ENCODE results near the gene PIK3C3.
"Not testable (repeated sequence)": the region's sequence is repeated elsewhere in the genome, so short reads cannot be mapped to it uniquely, and the experiment has no call there.

PIK3C3 gene

DNA sequence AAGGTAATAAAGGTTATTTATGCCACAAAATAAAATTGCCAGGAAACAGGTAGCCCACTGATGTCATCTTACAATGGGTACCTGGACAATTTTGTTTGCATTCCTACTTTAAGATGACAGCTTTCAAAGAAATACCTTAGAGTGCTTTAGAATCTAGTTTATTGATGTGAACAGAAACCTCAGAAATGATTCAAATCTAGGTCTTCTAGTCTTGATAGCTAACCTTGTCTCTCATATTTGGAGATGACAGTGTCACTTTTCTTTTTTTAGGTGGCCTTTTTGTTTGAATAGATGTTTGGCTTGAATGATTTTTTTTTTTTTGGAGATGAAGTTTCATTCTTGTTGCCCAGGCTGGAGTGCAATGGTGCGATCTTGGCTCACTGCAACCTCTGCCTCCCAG lies 69.1 kb downstream of the PIK3C3 start:
- DNase-seq (ENCODE audit: low read depth in 2 of 2), result no peak

DNA sequence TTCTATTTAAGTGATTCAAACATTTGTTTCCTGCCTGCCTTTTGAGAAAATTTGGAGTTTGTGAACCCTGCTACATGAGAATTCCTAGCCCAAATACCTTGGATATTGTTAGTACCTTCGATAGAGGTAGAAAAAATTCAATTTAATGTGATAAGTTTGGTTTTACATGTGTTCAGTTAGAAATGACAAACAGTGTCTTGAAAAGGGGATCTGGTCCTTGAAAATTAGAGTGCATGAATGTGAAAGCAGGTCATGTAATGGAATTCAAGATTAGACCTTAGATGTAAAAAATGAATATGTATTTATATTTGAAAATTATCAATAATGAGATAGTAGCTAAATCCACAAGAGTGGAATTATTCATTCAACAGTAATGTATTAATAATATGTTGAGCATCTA lies 70.5 kb downstream of the PIK3C3 start:
- DNase-seq (ENCODE audit: low read depth in 2 of 2), result no peak

DNA sequence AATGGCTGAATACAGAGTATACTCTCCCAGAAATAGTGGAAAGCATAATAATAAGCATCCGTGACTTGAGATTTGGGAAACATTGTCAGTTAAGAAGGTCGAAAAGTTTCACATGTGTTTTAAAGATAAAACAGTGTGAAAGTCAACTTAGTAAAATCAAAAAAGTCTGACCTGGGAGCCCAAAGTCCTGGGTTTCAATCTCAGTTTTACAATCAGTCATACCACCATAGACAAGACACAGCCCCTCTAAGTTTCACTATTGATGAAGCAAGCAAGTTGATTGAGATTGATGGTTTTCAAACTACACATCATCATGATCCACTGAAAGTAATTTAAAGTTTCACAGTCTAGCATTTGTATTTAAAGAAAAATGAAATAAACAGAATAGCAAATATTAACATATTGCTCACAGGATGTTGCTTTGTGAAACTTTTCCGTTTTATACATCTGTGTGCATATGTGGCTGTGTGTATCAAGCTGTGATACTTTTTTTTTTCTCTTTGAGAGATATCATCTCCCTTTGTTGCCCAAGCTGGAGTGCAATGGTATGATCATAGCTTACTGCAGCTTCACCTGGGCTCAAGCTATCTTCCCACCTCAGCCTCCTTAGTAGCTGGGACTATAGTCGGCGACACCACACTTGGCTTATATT lies 71.1 kb downstream of the PIK3C3 start:
- no peak for DNase-seq (ENCODE audit: low read depth in 2 of 2)

DNA sequence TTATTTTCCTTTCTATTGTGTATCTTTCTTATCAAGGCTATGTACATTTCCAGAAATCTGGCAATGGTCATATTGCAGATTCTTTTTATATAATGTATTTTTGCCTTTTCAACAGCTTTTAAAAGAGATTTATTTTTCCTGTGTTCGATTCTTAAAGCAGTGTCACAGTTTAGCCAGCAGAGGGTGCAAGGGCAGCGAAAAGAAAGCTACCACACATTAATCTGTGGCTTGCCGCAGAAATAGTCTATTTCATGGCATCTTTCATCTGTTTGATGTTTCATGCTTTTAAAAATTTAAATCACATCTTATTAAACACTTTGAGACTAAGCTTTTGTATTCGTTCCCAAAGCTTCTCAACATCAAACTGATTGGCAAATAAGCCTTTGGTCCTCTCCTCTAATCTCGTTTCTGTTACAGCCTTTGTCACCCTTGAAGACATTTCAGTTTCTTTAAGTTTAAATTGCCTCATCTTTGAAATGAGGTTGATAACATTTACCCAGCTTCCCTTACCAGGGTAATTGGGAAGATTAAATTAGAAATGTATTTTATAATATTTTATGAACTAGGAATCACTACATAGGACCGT lies 73.3 kb downstream of the PIK3C3 start:
- DNase-seq (ENCODE audit: low read depth in 2 of 2), result no peak

DNA sequence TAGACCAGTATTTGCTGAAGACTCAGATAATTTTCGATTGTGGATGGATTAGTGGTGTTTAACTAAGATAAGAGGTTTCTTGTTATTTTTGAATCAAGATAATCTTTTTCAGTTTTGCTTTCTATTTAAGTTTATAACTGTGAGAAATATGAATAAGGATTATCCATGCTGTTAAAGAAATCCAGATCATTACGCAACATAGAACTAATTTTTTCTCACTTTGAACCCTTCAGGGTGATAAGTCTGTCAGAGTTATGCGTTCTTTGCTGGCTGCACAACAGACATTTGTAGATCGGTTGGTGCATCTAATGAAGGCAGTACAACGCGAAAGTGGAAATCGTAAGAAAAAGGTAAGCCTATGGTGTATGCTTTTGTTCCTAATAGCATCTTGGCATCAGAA lies 74.1 kb downstream of the PIK3C3 start:
- DNase-seq (ENCODE audit: low read depth in 2 of 2), result no peak

DNA sequence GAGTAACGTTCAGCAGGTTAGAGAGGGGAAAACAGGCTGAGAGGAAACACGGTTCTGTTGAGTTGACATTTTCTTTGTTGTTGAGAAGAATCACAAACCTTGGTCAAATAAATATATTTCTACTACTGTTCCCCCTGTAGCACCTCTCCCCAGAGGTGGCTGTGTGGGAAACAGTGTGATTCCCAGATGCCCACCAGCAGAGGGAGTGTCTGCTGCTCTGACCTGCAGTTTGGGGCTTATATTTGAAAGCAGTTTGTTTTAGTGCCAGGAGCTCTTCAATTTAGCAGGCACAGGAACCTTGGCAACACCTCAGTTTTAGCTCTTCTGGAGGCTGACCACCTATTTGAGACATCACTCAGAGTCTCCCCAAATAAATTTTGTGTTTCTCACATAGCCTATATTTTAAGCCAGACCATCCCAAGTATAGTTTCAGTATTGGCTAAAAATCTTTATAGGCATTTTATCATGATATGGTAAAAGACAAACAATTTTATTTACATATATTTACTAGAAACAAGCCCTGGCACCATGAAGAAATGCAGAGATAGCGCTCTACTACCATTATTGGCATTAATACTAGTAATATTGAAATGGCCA lies 75.7 kb downstream of the PIK3C3 start:
- no peak for DNase-seq (ENCODE audit: low read depth in 2 of 2)

DNA sequence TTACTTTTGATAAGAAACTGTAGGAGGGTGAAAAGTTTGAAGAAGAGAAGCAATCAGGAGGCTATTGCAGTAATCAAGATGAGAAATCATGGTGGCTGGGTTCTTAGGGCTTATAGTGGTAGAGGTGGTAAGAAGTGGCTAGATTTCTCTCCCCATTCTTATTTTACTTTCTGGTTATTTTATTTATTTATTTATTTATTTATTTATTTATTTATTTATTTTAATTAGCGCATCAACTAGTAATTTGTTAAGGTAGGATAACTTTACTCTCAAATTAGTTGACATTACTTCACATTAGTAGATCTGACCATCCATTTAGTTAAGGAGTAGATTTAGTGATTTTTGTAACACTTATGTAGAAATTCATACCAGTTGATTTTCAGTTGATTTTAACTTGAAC lies 77.4 kb downstream of the PIK3C3 start:
- no peak for DNase-seq (ENCODE audit: low read depth in 2 of 2)

DNA sequence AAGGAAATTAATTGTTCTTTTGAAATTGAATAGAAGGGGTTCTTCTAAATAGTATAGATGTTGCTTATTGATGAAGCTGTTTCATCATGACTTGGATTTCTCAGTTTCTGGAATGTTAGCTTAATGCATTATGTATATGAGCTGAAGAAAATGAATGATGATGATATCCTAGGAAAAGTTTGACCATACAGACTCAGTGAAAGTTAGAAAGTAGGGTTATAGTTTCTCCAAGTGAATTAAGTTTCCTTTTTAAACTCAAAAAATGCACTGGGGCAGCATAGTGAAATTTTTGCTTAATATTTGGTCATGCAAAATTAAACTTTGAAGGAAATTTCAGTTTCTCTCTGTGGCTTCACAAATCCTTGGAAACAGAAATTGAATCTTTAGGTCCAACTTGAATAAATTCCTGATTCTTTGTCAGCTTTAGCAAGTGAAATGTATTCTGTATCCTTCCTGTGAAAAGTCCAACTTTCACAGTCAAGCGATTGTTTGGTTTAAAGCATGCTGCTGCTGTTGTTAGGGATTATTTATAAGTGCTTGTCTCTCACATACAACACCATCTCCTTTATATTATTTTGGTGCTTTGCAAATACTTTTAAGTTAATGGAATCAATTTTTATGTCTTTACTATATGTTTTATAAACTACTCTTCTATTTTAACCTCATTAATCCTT lies 78.2 kb downstream of the PIK3C3 start:
- DNase-seq (ENCODE audit: low read depth in 2 of 2), result no peak

DNA sequence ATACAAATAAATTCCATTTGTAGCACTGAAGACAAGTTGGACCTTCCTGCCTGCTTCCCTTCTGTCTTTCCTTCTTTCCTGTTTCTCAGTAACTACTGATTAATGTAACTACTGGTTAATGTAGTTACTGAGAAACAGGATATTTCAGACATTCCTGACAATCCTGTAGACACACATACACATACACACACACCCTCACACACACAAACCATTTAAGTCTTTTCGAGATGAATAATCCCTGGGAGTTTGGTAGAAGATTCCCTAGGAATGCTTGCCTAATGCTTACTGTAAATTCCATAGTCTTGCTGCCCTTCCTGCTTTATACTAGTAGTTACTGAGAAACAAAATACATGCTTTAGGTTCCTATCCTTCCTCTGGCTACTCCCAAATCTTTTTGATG lies 83.9 kb downstream of the PIK3C3 start:
- DNase-seq (ENCODE audit: low read depth in 2 of 2), result no peak

DNA sequence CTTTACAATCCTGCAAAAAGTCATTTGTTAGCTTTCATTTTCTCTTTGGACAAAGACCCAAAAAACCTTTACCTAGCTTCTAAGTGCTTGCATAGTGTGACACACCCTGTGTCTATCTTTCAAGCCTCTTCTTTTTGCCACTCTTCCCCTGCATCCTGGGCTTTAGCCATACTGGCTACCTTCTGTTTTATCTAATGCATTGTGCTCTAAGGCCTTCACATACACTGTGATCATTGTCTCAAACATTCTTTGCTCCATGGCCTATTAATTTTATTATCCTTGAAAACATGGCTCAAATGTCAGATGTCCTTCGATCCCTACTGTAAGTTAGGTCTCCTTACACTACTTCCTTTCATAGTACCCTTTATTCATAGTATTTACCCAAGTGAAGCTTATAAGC lies 84.4 kb downstream of the PIK3C3 start:
- no peak for DNase-seq (ENCODE audit: low read depth in 2 of 2)

DNA sequence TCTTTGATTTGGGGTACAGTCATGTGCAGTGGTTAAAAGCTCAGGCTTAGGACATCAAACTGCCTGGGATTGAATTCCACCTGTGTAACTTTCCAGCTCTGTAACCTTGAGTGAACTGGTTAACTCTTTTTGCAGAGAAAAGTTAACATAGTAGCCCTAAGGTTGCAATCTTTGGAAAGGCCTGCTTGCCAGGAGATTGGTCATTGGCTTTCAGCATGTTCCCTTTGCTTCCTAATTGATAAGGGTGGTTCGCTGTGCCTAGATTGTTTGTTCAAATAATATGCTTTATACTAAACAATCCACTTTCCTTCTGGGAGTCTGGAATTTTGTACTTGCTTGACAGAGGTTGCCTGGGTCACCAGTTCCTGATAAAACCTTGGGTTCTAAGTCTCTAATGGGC lies 86.8 kb downstream of the PIK3C3 start:
- DNase-seq (ENCODE audit: low read depth in 2 of 2), result no peak

DNA sequence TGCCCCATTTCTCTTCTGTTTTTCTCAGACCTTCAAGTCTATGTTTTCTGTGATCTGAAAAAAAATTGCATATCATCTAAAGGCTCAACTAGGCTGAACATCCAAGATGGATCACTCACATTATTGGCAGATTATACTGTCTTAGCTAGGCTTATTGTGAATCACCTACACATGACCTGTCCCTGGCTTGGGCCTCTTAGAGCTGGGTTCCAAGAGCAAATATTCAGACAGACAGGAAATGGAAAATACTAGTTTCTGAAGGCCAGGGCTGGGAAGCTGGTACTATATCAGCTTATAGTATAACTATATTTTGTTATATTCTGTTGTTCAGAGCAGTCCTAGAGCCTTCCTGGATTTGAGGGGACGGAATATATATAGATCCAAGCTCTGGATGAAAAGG lies 90.3 kb downstream of the PIK3C3 start:
- DNase-seq (ENCODE audit: low read depth in 2 of 2), result no peak

DNA sequence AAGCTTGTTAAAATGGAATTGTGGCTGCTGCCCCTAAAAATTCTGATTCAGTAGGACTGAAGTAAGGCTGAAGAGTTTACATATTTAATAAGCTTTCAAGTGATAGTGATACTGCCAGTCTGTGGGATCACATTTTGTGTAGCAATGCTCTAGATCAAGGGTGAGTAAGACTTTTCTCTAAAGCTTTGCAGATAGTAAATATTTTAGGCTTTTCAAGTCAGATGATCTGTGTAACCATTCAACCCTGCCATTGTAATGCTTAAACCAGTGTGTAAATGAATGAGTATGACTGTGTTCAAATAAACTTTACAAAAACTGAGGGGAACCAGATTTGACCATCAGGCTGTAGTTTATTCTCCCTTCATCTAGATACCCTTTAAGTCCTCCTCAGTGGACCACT lies 92.7 kb downstream of the PIK3C3 start:
- no peak for DNase-seq (ENCODE audit: low read depth in 2 of 2)

DNA sequence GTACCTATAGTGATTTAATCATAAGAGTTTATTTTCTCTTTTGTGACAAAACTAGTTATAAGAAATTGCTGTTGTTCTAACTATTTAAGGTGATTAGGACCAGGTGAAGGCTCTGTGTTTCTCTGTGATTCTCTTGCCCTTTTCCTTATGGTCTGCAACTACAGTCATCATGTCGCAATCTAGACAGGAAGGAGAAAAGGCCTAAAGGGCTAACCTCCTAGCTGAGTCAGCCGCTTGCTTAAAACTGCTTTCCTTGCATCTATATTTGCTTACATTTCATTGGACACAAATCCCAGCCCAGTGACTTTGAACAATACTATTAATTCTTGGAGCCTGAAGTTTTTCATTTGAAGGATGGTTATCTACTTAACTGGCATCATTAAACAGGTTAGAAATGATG lies 93.1 kb downstream of the PIK3C3 start:
- no peak for DNase-seq (ENCODE audit: low read depth in 2 of 2)

DNA sequence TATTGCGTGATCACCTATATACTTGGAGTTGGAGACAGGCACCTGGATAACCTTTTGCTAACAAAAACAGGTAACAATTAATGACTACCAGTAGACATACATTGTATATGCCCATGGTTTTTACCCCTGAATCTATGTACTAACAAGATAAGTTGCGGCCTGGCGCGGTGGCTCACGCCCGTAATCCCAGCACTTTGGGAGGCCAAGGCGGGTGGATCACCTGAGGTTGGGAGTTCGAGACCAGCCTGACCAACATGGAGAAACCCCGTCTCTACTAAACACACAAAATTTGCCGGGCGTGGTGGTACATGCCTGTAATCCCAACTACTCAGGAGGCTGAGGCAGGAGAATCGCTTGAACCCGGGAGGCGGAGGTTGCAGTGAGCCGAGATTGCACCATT lies 94.5 kb downstream of the PIK3C3 start:
- not testable (repeated sequence) for DNase-seq (ENCODE audit: low read depth in 2 of 2)

DNA sequence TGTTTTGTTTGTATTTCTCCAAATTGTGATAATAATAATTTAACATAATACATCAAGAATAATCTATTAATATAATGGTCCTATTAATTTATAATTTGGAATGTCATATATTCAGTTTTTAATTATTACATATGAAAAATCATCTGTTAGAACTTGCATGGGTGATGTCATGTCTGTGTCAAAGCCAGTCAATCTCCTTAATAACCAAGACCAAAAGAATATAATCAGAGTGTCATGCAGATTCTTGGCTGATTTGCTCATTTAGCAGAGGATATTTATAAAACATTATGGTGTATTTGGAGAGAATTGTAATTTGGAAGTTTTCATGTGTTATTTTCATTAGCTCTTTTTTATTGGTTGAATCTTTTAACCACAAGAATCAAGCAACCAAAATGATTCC lies 96.4 kb downstream of the PIK3C3 start:
- DNase-seq (ENCODE audit: low read depth in 2 of 2), result no peak

DNA sequence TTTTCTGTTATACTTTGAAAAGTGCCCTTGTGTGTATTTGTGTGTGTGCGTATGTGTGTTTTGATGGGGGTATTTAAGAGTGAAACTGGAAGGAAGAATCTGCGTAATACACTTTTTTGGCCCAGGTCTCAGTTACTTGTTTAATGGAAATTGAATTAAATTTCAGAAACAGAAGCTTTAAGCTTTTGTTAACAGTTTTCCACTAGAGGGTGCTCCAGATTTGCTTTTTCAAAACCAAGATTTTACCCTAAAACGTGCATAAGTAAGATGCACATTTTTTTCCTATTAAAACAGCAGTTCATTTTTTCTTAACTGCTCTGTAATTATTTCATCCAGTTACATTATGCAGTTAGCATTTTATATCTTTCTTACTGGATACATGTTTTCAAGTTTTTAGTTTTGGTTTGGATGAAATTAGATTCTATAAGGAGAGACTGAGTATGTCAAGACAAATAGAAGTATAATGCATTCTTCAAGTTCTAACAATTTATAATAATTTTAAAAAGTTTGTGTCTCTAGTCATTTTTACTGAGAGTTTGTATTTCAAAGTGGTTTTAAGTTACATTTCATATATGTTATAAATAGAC lies 97.2 kb downstream of the PIK3C3 start:
- DNase-seq (ENCODE audit: low read depth in 2 of 2), result no peak

DNA sequence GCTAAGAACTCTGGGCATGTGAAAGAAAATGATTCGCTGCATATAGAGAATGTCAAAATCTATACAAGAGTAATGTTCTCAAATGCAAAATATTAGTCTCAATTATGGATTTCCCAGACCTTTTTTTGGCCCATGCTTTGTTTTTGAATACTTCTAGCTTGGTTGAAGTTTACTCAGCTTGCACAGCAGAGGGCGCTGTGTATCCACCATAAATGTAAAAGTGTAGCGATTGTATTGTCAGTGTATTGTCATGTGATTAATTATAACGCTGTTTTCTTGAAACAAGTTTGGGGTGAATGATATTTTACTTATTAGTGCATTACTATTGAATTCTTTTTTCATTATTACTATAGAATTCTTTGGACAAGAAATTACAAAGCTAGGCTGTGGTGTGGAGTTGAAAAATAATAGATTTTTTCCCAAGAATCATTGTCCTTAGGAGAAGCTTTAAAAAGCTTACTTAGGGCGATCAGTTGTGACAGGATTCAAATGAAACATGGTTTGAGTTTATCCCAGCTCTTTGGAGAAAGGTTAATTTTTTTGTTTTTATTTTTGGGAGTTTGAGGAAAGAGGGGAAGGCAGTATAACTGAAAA lies 98.3 kb downstream of the PIK3C3 start:
- DNase-seq (ENCODE audit: low read depth in 2 of 2), result peak; percentile 37 to 38

DNA sequence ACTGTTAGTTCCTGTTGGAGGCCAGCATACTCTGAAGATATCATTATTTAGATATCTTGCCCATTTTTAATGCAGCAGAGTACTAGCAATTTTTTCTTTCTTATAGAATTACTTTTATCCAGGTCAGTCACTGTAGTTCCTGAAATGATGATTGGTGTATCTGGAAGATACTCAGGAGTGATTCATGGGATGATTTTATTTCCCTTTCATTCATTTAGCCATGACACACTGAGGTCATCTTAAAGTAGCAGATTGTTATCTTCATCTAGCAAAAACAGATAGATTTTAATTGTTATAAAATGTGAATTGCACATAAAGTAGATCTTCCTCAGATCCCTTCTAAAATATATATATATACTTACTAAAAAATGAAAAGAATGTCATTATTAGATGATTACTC lies 109.1 kb downstream of the PIK3C3 start:
- DNase-seq (ENCODE audit: low read depth in 2 of 2), result no peak

DNA sequence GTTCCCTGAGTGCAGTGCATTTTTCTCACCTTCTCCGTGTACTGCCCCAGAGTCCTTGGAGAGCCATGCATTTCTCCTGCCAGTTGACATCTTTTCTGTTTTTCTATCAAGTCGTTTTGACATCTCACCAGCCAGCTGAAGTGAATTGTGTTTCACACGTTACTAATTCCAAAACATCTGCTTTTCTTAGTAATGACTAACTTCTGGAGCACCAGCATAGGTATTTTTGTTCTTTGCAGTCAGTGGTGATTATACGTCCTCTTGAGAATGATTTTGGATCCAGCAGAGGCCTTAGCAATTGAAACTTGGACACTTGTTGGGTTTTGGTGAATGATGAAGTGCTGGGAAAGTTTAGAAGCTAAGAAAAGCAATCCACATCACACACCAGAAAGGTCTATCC lies 112.5 kb downstream of the PIK3C3 start:
- DNase-seq (ENCODE audit: low read depth in 2 of 2), result no peak

DNA sequence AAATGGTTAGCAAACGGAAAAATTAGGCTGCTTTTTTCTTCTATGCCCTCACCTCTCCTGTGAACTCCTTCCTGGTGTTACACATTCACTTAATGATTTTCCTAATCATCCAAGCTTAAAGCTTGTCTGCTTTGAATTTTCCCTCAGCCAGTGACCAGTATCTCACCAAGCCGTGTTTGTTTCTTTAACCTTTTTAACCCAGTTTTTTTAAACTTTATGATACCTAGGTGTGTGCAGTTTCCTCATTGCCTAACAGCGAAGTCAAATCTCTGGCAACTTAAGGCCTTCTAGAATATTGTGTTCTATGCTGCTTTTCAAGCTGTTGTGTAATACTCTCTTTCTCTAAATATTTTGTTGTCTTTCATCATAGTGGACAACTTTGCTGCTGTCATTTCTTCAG lies 113.0 kb downstream of the PIK3C3 start:
- DNase-seq (ENCODE audit: low read depth in 2 of 2), result no peak

DNA sequence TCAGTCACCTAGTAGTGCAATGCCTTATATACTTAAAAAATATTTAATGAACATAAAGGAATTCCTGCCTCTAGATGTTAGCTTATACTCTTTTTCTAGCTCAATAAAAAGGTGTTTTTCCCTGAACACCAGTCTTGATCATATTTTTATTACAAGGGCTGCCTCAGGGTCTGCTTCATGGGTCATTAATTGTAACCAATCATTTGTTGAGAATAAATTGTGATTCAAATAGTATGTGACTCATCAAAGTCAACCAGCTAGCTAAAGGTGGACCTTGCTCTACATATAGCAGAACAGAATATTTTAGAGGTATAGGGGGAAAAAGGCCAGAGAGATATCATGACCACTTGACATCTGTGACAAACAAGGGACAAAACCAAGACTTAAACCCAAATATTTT lies 114.0 kb downstream of the PIK3C3 start:
- DNase-seq (ENCODE audit: low read depth in 2 of 2), result no peak

Data from stimulated activated CD4-positive, alpha-beta T cell treated with anti-CD3 and anti-CD28 coated beads, Interleukin-1b, Interleukin-23, amount 100 ng/mL, for 4 hours (primary cell).